IMR-90 (cell line): ENCODE measurements around the gene PDHB.

Experiments
- MXI1 ChIP-seq: IDR thresholded peaks from 2 replicates; pipeline ENCODE4 v1.6.1; 2012; ENCODE audit warnings: low read depth, mild to moderate bottlenecking, low read length, moderate library complexity, borderline replicate concordance
- POLR2A ChIP-seq: IDR thresholded peaks from 2 replicates; pipeline ENCODE4 v1.6.1; 2012; ENCODE audit warnings: mild to moderate bottlenecking, low read depth, low read length

DNA sequence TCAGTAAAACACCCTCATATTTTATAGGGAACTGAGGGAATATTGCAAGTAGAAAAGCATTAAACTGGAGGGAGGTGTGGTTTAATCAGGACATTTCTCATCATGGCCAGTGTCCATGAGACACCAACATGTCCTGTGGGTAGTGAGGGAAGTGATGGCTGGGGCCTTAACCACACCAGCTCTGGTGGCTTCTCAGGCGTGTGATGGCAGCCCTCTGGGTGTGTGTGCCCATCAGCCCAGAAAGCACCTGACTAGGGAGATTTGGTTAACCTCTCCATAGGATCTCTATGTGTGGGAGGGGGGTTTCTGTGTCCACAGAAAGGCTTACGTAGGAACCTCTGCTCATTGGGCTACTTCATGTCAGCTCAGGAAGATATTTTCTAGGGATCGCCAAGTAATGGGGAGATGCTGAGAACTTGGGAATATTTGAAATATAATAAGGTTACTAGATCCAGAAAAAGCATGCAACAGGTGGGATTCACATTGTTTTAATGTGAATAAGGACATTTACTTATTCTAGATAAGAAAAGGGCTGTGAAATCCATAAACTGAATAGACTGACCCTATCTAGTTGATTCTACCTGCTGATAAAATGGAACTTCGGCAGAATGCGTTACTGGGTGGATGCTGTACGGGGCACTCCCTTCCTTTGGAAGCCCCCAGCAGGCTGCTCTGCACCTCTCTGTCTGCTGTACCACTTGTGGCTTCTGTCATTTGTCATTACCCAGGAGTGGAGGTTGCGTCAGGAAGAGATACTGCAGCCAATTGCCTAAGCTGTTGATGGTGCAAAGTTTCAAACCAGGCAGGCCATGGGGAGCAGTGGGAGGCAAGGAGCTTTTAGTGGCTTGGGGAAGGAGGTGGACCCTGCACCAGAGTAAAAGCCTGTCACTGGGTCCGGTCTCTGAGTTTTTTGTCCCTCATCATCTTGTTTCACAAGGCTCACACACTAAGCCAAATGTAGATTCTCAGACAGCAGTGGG is 21.5 kb downstream of the PDHB start:
- TF ChIP-seq MXI1, result no peak
- no peak for TF ChIP-seq POLR2A
